IMR-90 (cell line): ENCODE measurements around the gene KRT222. TPM values are rescaled to one million over a fixed set of nuclear protein-coding genes. Genes with fewer than 3 reads are reported as not detected.

Experiments used
- ATAC-seq: fragments of 200-7000 bp; cut with Tn5 transposase; 2 replicates; pipeline ENCODE4 v1.9.1; 2020; ENCODE audit warnings: low read depth, mild to moderate bottlenecking, moderate library complexity
- BruUV-seq: library from RNA; stranded (reverse); fragments of 400-500 nt; replicated peaks from 2 replicates; lab custom pipeline; 2021; lab: Mats Ljungman, UMichigan
- CTCF ChIA-PET: fragments of 300-600 bp; formaldehyde crosslinking; extraction: SDS; loops from one replicate; lab custom pipeline; 2021; ENCODE audit warnings: antibody characterized with exemption; lab: Yijun Ruan, JAX
- POLR2A ChIA-PET: fragments of 300-600 bp; sonication (Branson Sonifier 250); formaldehyde crosslinking; loops from one replicate; lab custom pipeline; 2022; ENCODE audit warnings: antibody characterized with exemption; ENCODE audit not compliant: unreplicated experiment; lab: Charles Lee
- DNase-seq: peaks from one replicate; pipeline ENCODE4 v3.0.0; 2013
- H2AFZ ChIP-seq: replicated peaks from 2 replicates; pipeline ENCODE3; 2013; ENCODE audit warnings: low read length, mild to moderate bottlenecking; ENCODE audit not compliant: poor library complexity
- H2AK5ac ChIP-seq: 2 replicates; pipeline ENCODE4 v1.6.1; 2013; ENCODE audit warnings: low read depth, low read length, inconsistent platforms
- H2AK9ac ChIP-seq: replicated peaks from 2 replicates; pipeline ENCODE3; 2013; ENCODE audit warnings: mild to moderate bottlenecking, low read depth, low read length, moderate library complexity; ENCODE audit not compliant: poor library complexity
- H2BK120ac ChIP-seq: 2 replicates; pipeline ENCODE4 v1.6.1; 2013; ENCODE audit warnings: low read depth, low read length, inconsistent platforms
- H2BK15ac ChIP-seq: 3 replicates; pipeline ENCODE4 v1.6.1; 2013; ENCODE audit warnings: low read depth, low read length, inconsistent platforms
- H2BK20ac ChIP-seq: 2 replicates; pipeline ENCODE4 v1.6.1; 2013; ENCODE audit warnings: low read depth, mild to moderate bottlenecking, inconsistent platforms, low read length, moderate library complexity
- H2BK5ac ChIP-seq: 2 replicates; pipeline ENCODE4 v1.6.1; 2013; ENCODE audit warnings: mild to moderate bottlenecking, low read depth, low read length, inconsistent platforms; ENCODE audit not compliant: poor library complexity, severe bottlenecking
- H3K14ac ChIP-seq: replicated peaks from 2 replicates; pipeline ENCODE4 v1.6.1; 2013; ENCODE audit warnings: low read depth, low read length, inconsistent platforms
- H3K18ac ChIP-seq: 2 replicates; pipeline ENCODE4 v1.6.1; 2013; ENCODE audit warnings: low read depth, low read length, control low read depth
- H3K23ac ChIP-seq: 2 replicates; pipeline ENCODE4 v1.6.1; 2013; ENCODE audit warnings: low read depth, low read length, inconsistent platforms
- H3K27ac ChIP-seq: 2 replicates; pipeline ENCODE4 v1.5.1; 2013; ENCODE audit warnings: mild to moderate bottlenecking, control low read depth, low read length; ENCODE audit not compliant: insufficient read depth
- H3K27me3 ChIP-seq: 2 replicates; pipeline ENCODE4 v1.6.1; 2013; ENCODE audit warnings: low read length; ENCODE audit not compliant: control insufficient read depth, insufficient read depth
- H3K36me3 ChIP-seq: 2 replicates; pipeline ENCODE4 v1.6.1; 2013; ENCODE audit warnings: low read length, mixed read lengths; ENCODE audit not compliant: control insufficient read depth, insufficient read depth
- H3K4ac ChIP-seq: 2 replicates; pipeline ENCODE4 v1.6.1; 2013; ENCODE audit warnings: low read depth, low read length, inconsistent platforms
- H3K4me1 ChIP-seq: 2 replicates; pipeline ENCODE4 v1.6.1; 2013; ENCODE audit warnings: low read length, mixed read lengths; ENCODE audit not compliant: control insufficient read depth, insufficient read depth
- H3K4me2 ChIP-seq: 2 replicates; pipeline ENCODE4 v1.6.1; 2013; ENCODE audit warnings: low read depth, mild to moderate bottlenecking, control low read depth, low read length, moderate library complexity
- H3K4me3 ChIP-seq: 2 replicates; pipeline ENCODE4 v1.5.1; 2013; ENCODE audit warnings: low read depth, mild to moderate bottlenecking, control low read depth, low read length, moderate library complexity; ENCODE audit not compliant: insufficient read depth
- H3K56ac ChIP-seq: 2 replicates; pipeline ENCODE4 v1.6.1; 2013; ENCODE audit warnings: low read length, inconsistent platforms; ENCODE audit not compliant: insufficient read depth; ENCODE audit errors: extremely low read depth
- H3K79me1 ChIP-seq, 2 experiments: 2 replicates each; pipeline ENCODE4 v1.6.1; 2013; ENCODE audit warnings: low read length in 2 of 2, inconsistent platforms in 1 of 2, low read depth in 1 of 2
- H3K9ac ChIP-seq: 2 replicates; pipeline ENCODE4 v1.6.1; 2013; ENCODE audit warnings: low read depth, low read length, control low read depth
- H3K9me1 ChIP-seq: 2 replicates; pipeline ENCODE4 v1.6.1; 2013; ENCODE audit warnings: low read length, inconsistent platforms; ENCODE audit not compliant: insufficient read depth
- H3K9me3 ChIP-seq: 2 replicates; pipeline ENCODE4 v1.6.1; 2013; ENCODE audit warnings: low read length; ENCODE audit not compliant: control insufficient read depth, insufficient read depth
- H4K20me1 ChIP-seq: 2 replicates; pipeline ENCODE4 v1.6.1; 2013; ENCODE audit warnings: low read length, inconsistent platforms; ENCODE audit not compliant: insufficient read depth
- H4K5ac ChIP-seq: 2 replicates; pipeline ENCODE4 v1.6.1; 2013; ENCODE audit warnings: mild to moderate bottlenecking, low read depth, low read length, control low read depth
- H4K8ac ChIP-seq, 2 experiments: 2 replicates each; pipeline ENCODE4 v1.6.1; 2013; ENCODE audit warnings: low read depth in 2 of 2, low read length in 2 of 2, control low read depth in 1 of 2, inconsistent platforms in 1 of 2
- H4K91ac ChIP-seq: 2 replicates; pipeline ENCODE4 v1.6.1; 2013; ENCODE audit warnings: low read depth, low read length, inconsistent platforms; ENCODE audit not compliant: insufficient read depth
- BHLHE40 ChIP-seq: fragments of 150-350 bp; IDR thresholded peaks from 2 replicates; pipeline ENCODE4 v1.6.1; 2016; ENCODE audit warnings: mild to moderate bottlenecking, low read depth, low read length
- CHD1 ChIP-seq: IDR thresholded peaks from 2 replicates; pipeline ENCODE4 v1.6.1; 2012; ENCODE audit warnings: low read depth, low read length, improper control_type of control experiment
- FOS ChIP-seq: fragments of 150-350 bp; IDR thresholded peaks from 2 replicates; pipeline ENCODE4 v1.6.1; 2016; ENCODE audit warnings: low read depth, low read length
- MAZ ChIP-seq: IDR thresholded peaks from 2 replicates; pipeline ENCODE4 v1.6.1; 2012; ENCODE audit warnings: low read depth, mild to moderate bottlenecking, low read length, improper control_type of control experiment, moderate library complexity, borderline replicate concordance
- MXI1 ChIP-seq: IDR thresholded peaks from 2 replicates; pipeline ENCODE4 v1.6.1; 2012; ENCODE audit warnings: low read depth, mild to moderate bottlenecking, low read length, moderate library complexity, borderline replicate concordance
- NFE2L2 ChIP-seq: fragments of 150-350 bp; IDR thresholded peaks from 2 replicates; pipeline ENCODE4 v1.6.1; 2016; ENCODE audit warnings: low read depth, mild to moderate bottlenecking, low read length
- POLR2A ChIP-seq: IDR thresholded peaks from 2 replicates; pipeline ENCODE4 v1.6.1; 2012; ENCODE audit warnings: mild to moderate bottlenecking, low read depth, low read length
- RAD21 ChIP-seq: IDR thresholded peaks from 2 replicates; pipeline ENCODE4 v1.6.1; 2012; ENCODE audit warnings: low read length, improper control_type of control experiment
- RCOR1 ChIP-seq: IDR thresholded peaks from 2 replicates; pipeline ENCODE4 v1.6.1; 2012; ENCODE audit warnings: mild to moderate bottlenecking, low read length, improper control_type of control experiment; ENCODE audit not compliant: insufficient replicate concordance
- RFX5 ChIP-seq: IDR thresholded peaks from 2 replicates; pipeline ENCODE4 v1.8.0; 2012; ENCODE audit warnings: low read depth, mild to moderate bottlenecking, low read length, moderate library complexity
- WGBS, 2 experiments: methylation state at CpG; one replicate each; pipeline versions ENCODE4 v1.1.5 to v1.1.7; 2013; ENCODE audit warnings: missing lambda C conversion rate in 2 of 2; ENCODE audit not compliant: insufficient read length in 1 of 2; ENCODE audit errors: extremely low coverage in 2 of 2; 5-methylcytosine and 5-hydroxymethylcytosine counted together
- dilution Hi-C: fragments of 300-500 bp; cut with HindIII; formaldehyde crosslinking; loops from one replicate; pipeline ENCODE4 v1.14.3; 2018; ENCODE audit warnings: low sequenced_read_pairs; ENCODE audit not compliant: unreplicated experiment
- in situ Hi-C: fragments of 300-500 bp; cut with MboI; formaldehyde crosslinking; loops from 3 replicates; pipeline ENCODE4 v1.14.3; 2019; ENCODE audit warnings: low sequenced_read_pairs, inconsistent platforms, mixed read lengths
- intact Hi-C: fragments of 100-400 bp; cut with micrococcal nuclease; formaldehyde crosslinking; loops from 2 replicates; pipeline ENCODE4 v1.10.0; 2022
- polyA plus RNA-seq, 3 experiments: library from polyadenylated mRNA; depleted of rRNA; stranded (reverse); fragments of >200 nt; gene quantifications; 2 replicates each; pipeline ENCODE4 v1.2.3, GENCODE V29; 2012; ENCODE audit warnings: low replicate concordance in 1 of 3
- total RNA-seq: library from RNA; depleted of rRNA; stranded (reverse); fragments of >200 nt; gene quantifications from 2 replicates; pipeline ENCODE4 v1.2.3, GENCODE V29; 2012
- TF ChIP-seq, protein P1 (sequence below): fragments of 150-350 bp; IDR thresholded peaks from 2 replicates; pipeline ENCODE4 v1.6.1; 2016; ENCODE audit warnings: low read depth, mild to moderate bottlenecking, low read length, moderate library complexity, borderline replicate concordance

KRT222 gene
- total and polyA plus RNA-seq, 2 of the 4 experiments (the other 2 are of a cell fraction), result not detected

DNA sequence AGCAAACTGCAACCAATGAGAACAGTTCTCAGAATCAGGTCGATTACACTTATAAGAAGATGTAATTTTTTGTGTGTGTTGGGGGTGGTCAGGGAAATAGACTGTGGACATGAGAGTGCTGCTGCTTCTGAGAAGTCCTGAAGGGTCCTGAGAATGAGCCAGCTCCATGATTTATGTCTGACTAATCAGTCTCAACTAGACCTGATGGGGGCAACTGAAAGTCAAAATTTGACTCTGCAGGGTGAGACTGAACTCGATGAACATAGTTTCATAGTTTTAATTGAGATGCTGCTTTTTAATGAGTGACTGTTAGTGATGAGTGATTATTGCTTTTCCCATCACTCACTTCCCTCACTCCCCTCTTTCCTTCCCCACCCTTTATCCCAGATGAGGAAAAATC, 54.6 kb downstream of the KRT222 start:
- Histone ChIP-seq H3K36me3 (no peaks in the 10 kb centered on the region), H3K18ac (no peak overlapping the region), H4K20me1 (no peaks in the 10 kb centered on the region), H2BK20ac (no peak overlapping the region), H3K56ac (no peak overlapping the region), H3K9ac (no peak overlapping the region), H2AK5ac (no peak overlapping the region), H3K4ac (no peak overlapping the region), H3K4me1 (no peaks in the 10 kb centered on the region; the same call in 1 of the 2 replicates), H3K14ac (no peak overlapping the region), H2AK9ac (no peak overlapping the region), H3K4me2 (no peak overlapping the region), H2BK120ac (no peak overlapping the region), H3K79me1 (no peaks in the 10 kb centered on the region), H3K9me1 (no peaks in the 10 kb centered on the region), H2BK5ac (no peak overlapping the region), H3K9me3 (no peaks in the 10 kb centered on the region), H2AFZ (no peak overlapping the region), H4K5ac (no peak overlapping the region), H4K8ac (no peak overlapping the region), H3K27ac (no peak overlapping the region), H3K4me3 (no peak overlapping the region), H4K91ac (no peak overlapping the region), H3K23ac (no peak overlapping the region), H3K27me3 (peaks cover 57% of the 10 kb centered on the region), H2BK15ac (no peak overlapping the region)
- WGBS, 2 experiments, result 80% methylated on average over 1 of the region's 2 CpGs; no CpG with 5 or more reads in 1 of the 2 experiments
- no peak for ATAC-seq
- in situ Hi-C loops, result no loop called here
- no peak for DNase-seq
- TF ChIP-seq RAD21, result no peak
- no peak for TF ChIP-seq MAZ
- TF ChIP-seq RFX5, result no peak
- TF ChIP-seq, protein P1, sequence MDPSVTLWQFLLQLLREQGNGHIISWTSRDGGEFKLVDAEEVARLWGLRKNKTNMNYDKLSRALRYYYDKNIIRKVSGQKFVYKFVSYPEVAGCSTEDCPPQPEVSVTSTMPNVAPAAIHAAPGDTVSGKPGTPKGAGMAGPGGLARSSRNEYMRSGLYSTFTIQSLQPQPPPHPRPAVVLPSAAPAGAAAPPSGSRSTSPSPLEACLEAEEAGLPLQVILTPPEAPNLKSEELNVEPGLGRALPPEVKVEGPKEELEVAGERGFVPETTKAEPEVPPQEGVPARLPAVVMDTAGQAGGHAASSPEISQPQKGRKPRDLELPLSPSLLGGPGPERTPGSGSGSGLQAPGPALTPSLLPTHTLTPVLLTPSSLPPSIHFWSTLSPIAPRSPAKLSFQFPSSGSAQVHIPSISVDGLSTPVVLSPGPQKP, result no peak
- TF ChIP-seq POLR2A, result no peak
- TF ChIP-seq MXI1, result no peak
- no peak for TF ChIP-seq RCOR1
- no peak for TF ChIP-seq FOS
- no peak for TF ChIP-seq BHLHE40
- no peak for TF ChIP-seq NFE2L2
- no peak for TF ChIP-seq CHD1
- intact Hi-C loops, result no loop called here
- BruUV-seq, result no TSS peak
- dilution Hi-C loops, result no loop called here
- CTCF ChIA-PET, result interaction anchor here (0.6 kb wide), 2 partner anchors 199 to 630 kb away, joined by 3 read pairs; no protein-coding TSS in a partner anchor
- POLR2A ChIA-PET, result no interaction called here
